CD14-positive monocyte (primary cell): ENCODE data around the gene SH3RF3. TPM values are rescaled to one million over a fixed set of nuclear protein-coding genes. Genes with fewer than 3 reads are reported as not detected.
A peak's percentile ranks its signal among the peaks of the same experiment; 100 is the strongest.

ENCODE experiments used
- DNase-seq, 3 donors: peaks; one replicate each; pipeline ENCODE4 v3.0.0-alpha.2; 2011 to 2022
- H2AFZ ChIP-seq: 2 replicates; pipeline ENCODE4 v1.6.0; 2012; ENCODE audit warnings: mild to moderate bottlenecking, low read depth, low read length, inconsistent platforms; ENCODE audit not compliant: insufficient read depth, poor library complexity, severe bottlenecking
- H3K27ac ChIP-seq, 2 donors: 1 replicate in 1 of 2; 2 replicates in 1 of 2; pipeline ENCODE4 v1.5.1; 2012 to 2013; ENCODE audit warnings: low read length in 2 of 2, control low read depth in 1 of 2, inconsistent platforms in 1 of 2, low read depth in 1 of 2, mild to moderate bottlenecking in 1 of 2
- H3K27me3 ChIP-seq, 2 donors: one replicate each; pipeline versions ENCODE4 v1.6.0 to v1.6.1; 2011 to 2013; ENCODE audit warnings: low read length in 2 of 2; ENCODE audit not compliant: control insufficient read depth in 2 of 2, insufficient read depth in 2 of 2
- H3K36me3 ChIP-seq, 2 donors: replicated peaks in 1 of 2; 1 replicate in 1 of 2; 2 replicates in 1 of 2; pipeline versions ENCODE4 v1.5.1 to v1.6.1; 2012 to 2013; ENCODE audit warnings: low read length in 2 of 2, control low read depth in 1 of 2, inconsistent platforms in 1 of 2, mild to moderate bottlenecking in 1 of 2; ENCODE audit not compliant: insufficient read depth in 2 of 2, control insufficient read depth in 1 of 2
- H3K4me1 ChIP-seq, 2 donors: 1 replicate in 1 of 2; 2 replicates in 1 of 2; pipeline versions ENCODE4 v1.5.1 to v1.6.1; 2012 to 2013; ENCODE audit warnings: low read length in 2 of 2, control low read depth in 1 of 2, inconsistent platforms in 1 of 2, mild to moderate bottlenecking in 1 of 2, moderate library complexity in 1 of 2; ENCODE audit not compliant: insufficient read depth in 2 of 2, control insufficient read depth in 1 of 2
- H3K4me2 ChIP-seq: replicated peaks from 2 replicates; pipeline ENCODE3; 2012; ENCODE audit warnings: low read length, moderate library complexity, mild to moderate bottlenecking; ENCODE audit not compliant: poor library complexity, severe bottlenecking; ENCODE audit errors: extremely low read depth
- H3K4me3 ChIP-seq, 3 experiments: fragments of 200-600 bp in 1 of 3; sonication (generic) in 1 of 3; replicated peaks in 1 of 3; 1 replicate in 2 of 3; 2 replicates in 1 of 3; pipeline ENCODE4 v1.5.1; 2011 to 2013; ENCODE audit warnings: low read length in 3 of 3, mild to moderate bottlenecking in 3 of 3, control low read depth in 2 of 3, low read depth in 2 of 3, inconsistent platforms in 1 of 3, moderate library complexity in 1 of 3
- H3K79me2 ChIP-seq: 2 replicates; pipeline ENCODE4 v1.6.0; 2012; ENCODE audit warnings: mild to moderate bottlenecking, control low read depth, inconsistent platforms, low read length, moderate library complexity; ENCODE audit not compliant: insufficient read depth
- H3K9ac ChIP-seq: 2 replicates; pipeline ENCODE4 v1.6.0; 2017; ENCODE audit warnings: low read length, mild to moderate bottlenecking; ENCODE audit not compliant: insufficient read depth, poor library complexity, severe bottlenecking
- H3K9me3 ChIP-seq, 2 donors: replicated peaks in 1 of 2; 1 replicate in 1 of 2; 2 replicates in 1 of 2; pipeline versions ENCODE4 v1.5.1 to v1.6.1; 2012 to 2013; ENCODE audit warnings: low read length in 2 of 2, control low read depth in 1 of 2; ENCODE audit not compliant: control insufficient read depth in 1 of 2, insufficient read depth in 1 of 2
- H4K20me1 ChIP-seq: 2 replicates; pipeline ENCODE4 v1.6.0; 2012; ENCODE audit warnings: mild to moderate bottlenecking, low read length, control low read depth, moderate library complexity; ENCODE audit not compliant: insufficient read depth
- H3K27ac Mint-ChIP-seq, 7 donors: one replicate each; pipeline ENCODE4 v1.8.0; 2020; ENCODE audit warnings: mild to moderate bottlenecking in 7 of 7, mixed read lengths in 7 of 7, moderate library complexity in 6 of 7, inconsistent platforms in 2 of 7
- H3K27me3 Mint-ChIP-seq, 3 donors: one replicate each; pipeline ENCODE4 v1.8.0; 2021 to 2022; ENCODE audit warnings: low read depth in 3 of 3, mild to moderate bottlenecking in 3 of 3, mixed read lengths in 3 of 3, moderate library complexity in 3 of 3, inconsistent platforms in 1 of 3
- H3K36me3 Mint-ChIP-seq, 2 donors: one replicate each; pipeline ENCODE4 v1.8.0; 2020; ENCODE audit warnings: mixed read lengths in 2 of 2, inconsistent platforms in 1 of 2, mild to moderate bottlenecking in 1 of 2
- H3K4me1 Mint-ChIP-seq: one replicate; pipeline ENCODE4 v1.8.0; 2020; ENCODE audit warnings: mild to moderate bottlenecking, mixed read lengths
- H3K4me3 Mint-ChIP-seq, 2 donors: one replicate each; pipeline ENCODE4 v1.8.0; 2020; ENCODE audit warnings: mild to moderate bottlenecking in 2 of 2, mixed read lengths in 2 of 2, moderate library complexity in 1 of 2
- H3K9me3 Mint-ChIP-seq, 7 donors: one replicate each; pipeline ENCODE4 v1.8.0; 2020 to 2022; ENCODE audit warnings: mixed read lengths in 7 of 7, mild to moderate bottlenecking in 6 of 7, moderate library complexity in 6 of 7, inconsistent platforms in 2 of 7
- WGBS: methylation state at CpG from one replicate; pipeline ENCODE4 v1.1.5; 2013; ENCODE audit warnings: missing lambda C conversion rate; ENCODE audit not compliant: insufficient coverage; 5-methylcytosine and 5-hydroxymethylcytosine counted together
- intact Hi-C, 2 donors: fragments of 100-400 bp; cut with micrococcal nuclease; formaldehyde crosslinking; loops; one replicate each; pipeline versions ENCODE4 v1.15.0 to v1.15.1; 2023
- polyA plus RNA-seq, 3 donors: library from polyadenylated mRNA; depleted of rRNA in 1 of 3; unstranded in 2 of 3; stranded (reverse) in 1 of 3; fragments of 300-500 nt in 2 of 3; fragments of >200 nt in 1 of 3; fragmentation: Illumina TruSeq in 2 of 3; gene quantifications; 1 replicate in 2 of 3; 2 replicates in 1 of 3; pipeline ENCODE4 v1.2.3, GENCODE V29; 2012 to 2021
- TF ChIP-seq, protein P1 (sequence below): fragments of 200-600 bp; IDR thresholded peaks from one replicate; pipeline ENCODE4 v1.8.0; 2022; ENCODE audit warnings: antibody characterized with exemption, mild to moderate bottlenecking

The SH3RF3 gene
- polyA plus RNA-seq, 3 donors = 0.25 to 0.75 (median 0.34) TPM

DNA sequence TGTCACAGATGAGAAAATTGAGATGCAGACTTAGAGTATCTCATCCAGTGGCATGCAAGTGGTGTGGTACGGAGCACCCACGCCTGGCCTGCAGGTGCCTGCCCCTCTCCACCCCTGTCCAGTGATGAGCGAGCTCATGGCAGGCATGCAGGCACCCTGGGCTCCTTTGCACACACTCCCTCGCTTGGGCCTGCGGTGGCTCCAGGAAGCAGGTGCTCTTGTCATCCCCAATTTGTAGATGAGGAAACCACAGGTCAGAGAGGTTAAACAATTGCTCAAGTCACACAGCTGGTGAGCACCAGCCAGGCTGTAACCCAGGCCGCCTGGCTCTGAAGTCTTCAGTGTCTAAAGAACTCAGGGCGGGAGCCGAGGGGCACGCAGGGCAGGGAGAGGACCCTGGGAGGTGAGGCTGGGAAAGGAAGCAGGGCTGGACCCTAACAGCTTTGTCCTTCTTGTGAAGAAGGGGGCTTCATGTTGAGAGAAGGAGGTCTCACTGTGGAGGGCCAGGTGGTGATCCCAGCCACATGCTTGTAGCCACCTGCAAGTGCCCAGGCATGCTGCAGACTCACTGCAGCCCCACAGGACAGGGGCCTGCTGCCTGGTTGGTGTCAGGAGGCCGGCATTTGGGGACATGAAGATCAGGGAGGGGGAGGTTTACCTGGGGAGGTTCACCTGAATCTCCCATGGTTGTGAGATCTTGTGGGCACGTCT, 166.2 kb downstream of the SH3RF3 start:
- H3K27ac ChIP-seq = no peak overlapping the region
- Mint-ChIP-seq H3K27ac (no peak overlapping the region), H3K27me3 (peaks cover 0 to 8% (median 3%) of the 10 kb centered on the region in 3 donors), H3K36me3 (no peaks in the 10 kb centered on the region), H3K9me3 (peaks cover 6 to 13% (median 10%) of the 10 kb centered on the region in 7 donors), H3K4me1 (peaks cover 8% of the 10 kb centered on the region), H3K4me3 (no peak overlapping the region)
- no peaks in the 10 kb centered on the region for H3K79me2 ChIP-seq
- no peaks in the 10 kb centered on the region for H3K27me3 ChIP-seq
- no peaks in the 10 kb centered on the region for H3K36me3 ChIP-seq
- no peak overlapping the region for H3K4me3 ChIP-seq
- H3K9me3 ChIP-seq = peaks cover 0 to 9% of the 10 kb centered on the region in 2 donors
- H2AFZ ChIP-seq = no peak overlapping the region
- no peaks in the 10 kb centered on the region for H3K4me1 ChIP-seq
- intact Hi-C loops = no loop called here
- H4K20me1 ChIP-seq = no peaks in the 10 kb centered on the region
- H3K4me2 ChIP-seq = no peak overlapping the region
- no peak overlapping the region for H3K9ac ChIP-seq
- TF ChIP-seq, protein P1, sequence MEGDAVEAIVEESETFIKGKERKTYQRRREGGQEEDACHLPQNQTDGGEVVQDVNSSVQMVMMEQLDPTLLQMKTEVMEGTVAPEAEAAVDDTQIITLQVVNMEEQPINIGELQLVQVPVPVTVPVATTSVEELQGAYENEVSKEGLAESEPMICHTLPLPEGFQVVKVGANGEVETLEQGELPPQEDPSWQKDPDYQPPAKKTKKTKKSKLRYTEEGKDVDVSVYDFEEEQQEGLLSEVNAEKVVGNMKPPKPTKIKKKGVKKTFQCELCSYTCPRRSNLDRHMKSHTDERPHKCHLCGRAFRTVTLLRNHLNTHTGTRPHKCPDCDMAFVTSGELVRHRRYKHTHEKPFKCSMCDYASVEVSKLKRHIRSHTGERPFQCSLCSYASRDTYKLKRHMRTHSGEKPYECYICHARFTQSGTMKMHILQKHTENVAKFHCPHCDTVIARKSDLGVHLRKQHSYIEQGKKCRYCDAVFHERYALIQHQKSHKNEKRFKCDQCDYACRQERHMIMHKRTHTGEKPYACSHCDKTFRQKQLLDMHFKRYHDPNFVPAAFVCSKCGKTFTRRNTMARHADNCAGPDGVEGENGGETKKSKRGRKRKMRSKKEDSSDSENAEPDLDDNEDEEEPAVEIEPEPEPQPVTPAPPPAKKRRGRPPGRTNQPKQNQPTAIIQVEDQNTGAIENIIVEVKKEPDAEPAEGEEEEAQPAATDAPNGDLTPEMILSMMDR = no peak
- 85% methylated on average over 11 of the region's 11 CpGs for WGBS
- DNase-seq = no peak

DNA sequence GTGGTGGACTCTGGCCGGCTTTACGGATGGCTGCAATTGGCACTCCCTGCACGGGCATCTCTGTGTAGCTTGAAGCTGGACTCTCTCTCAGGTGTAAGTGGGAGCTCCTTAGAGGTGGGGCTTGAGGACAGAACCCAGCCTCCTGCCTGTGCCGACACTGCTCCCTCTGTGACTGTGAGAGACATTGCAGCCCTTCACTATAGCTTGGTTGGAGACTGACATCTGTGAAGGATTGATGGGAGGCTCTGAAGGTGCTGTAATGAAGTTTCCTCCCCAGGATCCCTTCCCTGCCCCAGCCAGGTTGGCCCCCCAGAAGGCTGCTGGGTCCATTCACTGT, 166.7 kb downstream of the SH3RF3 start:
- Mint-ChIP-seq H3K36me3 (no peaks in the 10 kb centered on the region), H3K27ac (peak overlapping the region in 1 of 7 donors; percentile 37), H3K4me3 (no peak overlapping the region), H3K9me3 (peaks cover 6 to 13% (median 10%) of the 10 kb centered on the region in 7 donors), H3K27me3 (peaks cover 0 to 8% (median 1%) of the 10 kb centered on the region in 3 donors), H3K4me1 (peaks cover 8% of the 10 kb centered on the region)
- no peak overlapping the region for H3K4me2 ChIP-seq
- H2AFZ ChIP-seq = no peak overlapping the region
- no peak overlapping the region for H3K9ac ChIP-seq
- peaks cover 0 to 9% of the 10 kb centered on the region in 2 donors for H3K9me3 ChIP-seq
- H3K27me3 ChIP-seq = no peaks in the 10 kb centered on the region
- H3K4me1 ChIP-seq = no peaks in the 10 kb centered on the region
- H4K20me1 ChIP-seq = no peaks in the 10 kb centered on the region
- TF ChIP-seq, protein P1 = no peak
- H3K36me3 ChIP-seq = no peaks in the 10 kb centered on the region
- intact Hi-C loops = no loop called here
- no peak overlapping the region for H3K27ac ChIP-seq
- no peak overlapping the region for H3K4me3 ChIP-seq
- 96% methylated on average over 3 of the region's 4 CpGs for WGBS
- no peaks in the 10 kb centered on the region for H3K79me2 ChIP-seq
- DNase-seq = no peak
